Nephron progenitor cell (in vitro differentiated cells): ENCODE data around the gene EYA2.
A peak's percentile ranks its signal among the peaks of the same experiment; 100 is the strongest.

ENCODE experiments used
- DNase-seq: peaks from one replicate; pipeline ENCODE4 v3.0.0; 2021
- H3K27ac Mint-ChIP-seq: 2 replicates; pipeline ENCODE4 v1.8.0; 2021; ENCODE audit warnings: mild to moderate bottlenecking, moderate library complexity, mixed read lengths
- H3K27me3 Mint-ChIP-seq: 2 replicates; pipeline ENCODE4 v1.8.0; 2021; ENCODE audit warnings: mild to moderate bottlenecking, low read depth, mixed read lengths; ENCODE audit not compliant: poor library complexity
- H3K36me3 Mint-ChIP-seq: 2 replicates; pipeline ENCODE4 v1.8.0; 2021; ENCODE audit warnings: low read depth, mixed read lengths
- H3K4me1 Mint-ChIP-seq: 2 replicates; pipeline ENCODE4 v1.8.0; 2021; ENCODE audit warnings: mixed read lengths
- H3K4me3 Mint-ChIP-seq: 2 replicates; pipeline ENCODE4 v1.8.0; 2021; ENCODE audit warnings: mild to moderate bottlenecking, moderate library complexity, mixed read lengths
- H3K9me3 Mint-ChIP-seq: 2 replicates; pipeline ENCODE4 v1.8.0; 2021; ENCODE audit warnings: mild to moderate bottlenecking, moderate library complexity, mixed read lengths
- CTCF ChIP-seq: fragments of 200-600 bp; sonication (generic); IDR thresholded peaks from 2 replicates; pipeline ENCODE4 v1.5.0; 2021; ENCODE audit warnings: antibody characterized with exemption

Gene EYA2

GRCh38 chr20:46850896-46851295 lies 43.7 kb upstream of the EYA2 start:
- TF ChIP-seq CTCF, result no peak
- peak overlapping the region; percentile 90 for H3K27ac Mint-ChIP-seq
- peaks cover 31% of the 10 kb centered on the region for H3K4me1 Mint-ChIP-seq
- no peak for DNase-seq
- peaks cover under 1% of the 10 kb centered on the region for H3K27me3 Mint-ChIP-seq
- H3K4me3 Mint-ChIP-seq, result no peak overlapping the region
- peaks cover 16% of the 10 kb centered on the region for H3K9me3 Mint-ChIP-seq
- H3K36me3 Mint-ChIP-seq, result no peaks in the 10 kb centered on the region

GRCh38 chr20:46851746-46852145 lies 42.9 kb upstream of the EYA2 start:
- H3K4me3 Mint-ChIP-seq, result no peak overlapping the region
- no peaks in the 10 kb centered on the region for H3K36me3 Mint-ChIP-seq
- H3K9me3 Mint-ChIP-seq, result peaks cover 12% of the 10 kb centered on the region
- H3K27ac Mint-ChIP-seq, result peak overlapping the region; percentile 69
- peaks cover 32% of the 10 kb centered on the region for H3K4me1 Mint-ChIP-seq
- no peaks in the 10 kb centered on the region for H3K27me3 Mint-ChIP-seq
- no peak for TF ChIP-seq CTCF
- DNase-seq, result no peak

GRCh38 chr20:46852313-46852712 lies 42.3 kb upstream of the EYA2 start:
- no peak for TF ChIP-seq CTCF
- no peaks in the 10 kb centered on the region for H3K36me3 Mint-ChIP-seq

GRCh38 chr20:46853926-46854325 lies 40.7 kb upstream of the EYA2 start:
- TF ChIP-seq CTCF, result no peak
- Mint-ChIP-seq H3K4me3 (no peak overlapping the region), H3K27me3 (no peaks in the 10 kb centered on the region), H3K9me3 (peaks cover 4% of the 10 kb centered on the region), H3K4me1 (peaks cover 37% of the 10 kb centered on the region), H3K27ac (no peak overlapping the region), H3K36me3 (no peaks in the 10 kb centered on the region)
- no peak for DNase-seq

More at GRCh38 chr20:46852313-46852712, 42.3 kb upstream of the EYA2 start:
- Mint-ChIP-seq H3K4me1 (peaks cover 37% of the 10 kb centered on the region), H3K9me3 (peaks cover 12% of the 10 kb centered on the region), H3K27ac (no peak overlapping the region), H3K4me3 (no peak overlapping the region), H3K27me3 (no peaks in the 10 kb centered on the region)
- DNase-seq, result no peak

GRCh38 chr20:46857061-46857831 lies 37.4 kb upstream of the EYA2 start:
- TF ChIP-seq CTCF, result no peak
- Mint-ChIP-seq H3K4me3 (no peak overlapping the region), H3K27me3 (peaks cover 8% of the 10 kb centered on the region), H3K36me3 (no peaks in the 10 kb centered on the region), H3K9me3 (peaks cover 11% of the 10 kb centered on the region), H3K4me1 (peaks cover 12% of the 10 kb centered on the region), H3K27ac (peak overlapping the region; percentile 66)
- no peak for DNase-seq

- Mint-ChIP-seq H3K27ac (no peak overlapping the region), H3K4me1 (no peaks in the 10 kb centered on the region), H3K9me3 (peaks cover 27% of the 10 kb centered on the region), H3K36me3 (no peaks in the 10 kb centered on the region), H3K4me3 (no peak overlapping the region), H3K27me3 (peaks cover 3% of the 10 kb centered on the region)
- TF ChIP-seq CTCF, result no peak
- no peak for DNase-seq
These were observed 28.8 kb upstream of the EYA2 start for GRCh38 chr20:46865824-46866223.
